HG03558 (cell line): ENCODE data around the gene DRAM1.
"Not testable (repeated sequence)": the region's sequence is repeated elsewhere in the genome, so short reads cannot be mapped to it uniquely, and the experiment has no call there.

Experiments used
- ATAC-seq: cut with Tn5 transposase; IDR thresholded peaks from one replicate; pipeline ENCODE4 v1.9.1; 2021; ENCODE audit warnings: moderate number of reproducible peaks; ENCODE audit not compliant: unreplicated experiment; ENCODE audit errors: extremely low read depth

DRAM1 gene

DNA sequence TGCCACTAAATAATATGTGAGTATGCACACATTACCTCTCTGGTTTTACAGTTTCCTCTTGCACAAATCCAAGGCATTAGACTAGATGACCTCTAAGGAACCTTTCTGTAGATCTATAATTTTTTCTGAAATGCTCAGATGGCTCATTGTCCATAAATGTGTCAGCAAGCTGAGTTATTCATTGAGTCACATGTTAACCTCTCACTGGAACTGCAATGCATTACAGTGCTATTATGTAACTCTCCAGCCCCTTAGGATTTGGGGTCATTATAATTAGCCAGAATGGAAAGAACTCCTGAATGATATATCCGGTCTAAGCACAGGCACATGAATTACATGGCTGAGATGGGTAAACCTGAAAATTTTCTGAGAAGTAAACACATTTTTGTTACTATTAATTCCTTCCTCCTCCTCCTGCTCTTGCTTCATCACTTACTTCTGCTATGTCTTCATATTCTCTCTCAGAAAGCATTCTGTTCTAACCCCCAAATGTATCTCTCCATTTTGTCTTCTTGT is 20.3 kb upstream of the DRAM1 start:
- peak; percentile 35 for ATAC-seq

DNA sequence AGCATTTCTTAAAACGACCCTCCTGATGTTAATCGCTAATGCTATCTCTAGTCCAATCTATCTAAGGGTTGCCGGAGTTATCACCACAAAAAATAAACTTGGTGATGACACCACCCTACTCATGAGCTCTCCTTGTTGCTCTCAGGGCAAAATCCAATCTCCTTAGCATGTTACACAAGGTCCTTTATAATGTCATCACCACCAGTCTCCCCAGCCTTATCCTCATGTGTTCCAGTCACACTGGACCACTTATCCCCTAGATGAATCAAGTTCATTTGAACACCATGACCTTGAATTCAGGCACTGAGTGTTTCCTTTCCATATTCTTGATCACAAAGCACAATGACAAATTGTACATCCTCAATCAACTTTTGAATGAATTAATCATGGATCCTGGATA is 19.0 kb upstream of the DRAM1 start:
- no peak for ATAC-seq

DNA sequence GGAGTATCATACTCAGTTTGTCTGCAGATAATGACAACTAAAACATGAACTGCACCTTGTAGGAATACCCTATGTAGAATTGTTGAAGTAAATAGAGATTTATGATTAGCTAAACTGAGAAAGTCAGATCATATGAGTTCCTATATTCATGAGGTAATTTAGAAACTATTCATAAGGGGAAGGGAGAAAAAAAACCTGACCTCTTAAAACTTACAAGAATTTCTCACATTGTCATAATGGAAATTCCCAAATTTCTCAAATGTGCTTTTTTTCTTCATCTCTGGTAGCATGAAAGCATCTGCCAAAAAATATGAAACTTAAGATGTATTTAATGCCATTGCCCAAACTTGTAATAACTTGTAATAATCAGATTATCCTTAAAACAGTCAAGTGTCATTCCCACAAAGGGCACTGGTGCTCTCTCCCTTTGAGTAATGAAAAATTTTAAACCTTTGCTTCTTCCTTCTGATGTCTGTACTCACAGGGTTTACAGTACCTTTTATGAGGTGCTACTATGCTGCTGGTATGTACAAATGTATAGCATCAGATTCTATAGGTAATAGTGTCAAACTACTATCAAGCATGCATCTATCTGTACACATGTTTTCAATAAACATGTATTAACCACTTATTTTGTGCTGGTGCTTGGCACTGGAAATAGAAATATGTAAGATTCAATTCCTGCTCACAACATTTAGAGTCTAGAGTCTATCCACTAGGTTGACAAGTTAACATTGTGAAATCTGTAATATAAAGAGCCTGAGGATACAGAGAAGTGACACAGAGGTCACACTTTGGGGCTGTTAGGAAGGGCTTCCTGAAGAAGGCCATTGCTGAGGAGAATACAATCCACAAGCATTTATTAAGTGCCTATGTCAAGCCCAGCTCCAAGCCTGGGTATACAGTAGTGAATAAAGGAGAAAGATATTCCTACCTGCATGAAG is 17.4 kb upstream of the DRAM1 start:
- peak; percentile 22 for ATAC-seq

DNA sequence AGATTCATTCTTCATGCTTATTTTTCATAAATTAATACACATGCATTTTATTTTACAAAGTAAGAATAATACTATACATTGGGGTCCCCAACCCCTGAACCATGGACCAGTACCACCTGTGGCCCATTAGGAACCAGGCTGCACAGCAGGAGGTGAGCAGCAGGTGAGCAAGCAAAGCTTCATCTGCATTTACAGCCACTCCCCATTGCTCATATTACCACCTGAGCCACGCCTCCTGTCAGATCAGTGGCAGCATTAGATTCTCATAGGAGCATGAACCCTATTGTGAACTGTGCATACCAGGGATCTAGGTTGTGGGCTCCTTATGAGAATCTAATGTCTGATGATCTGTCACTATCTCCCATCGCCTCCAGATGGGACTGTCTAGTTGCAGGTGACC is 15.7 kb upstream of the DRAM1 start:
- ATAC-seq: not testable (repeated sequence)

DNA sequence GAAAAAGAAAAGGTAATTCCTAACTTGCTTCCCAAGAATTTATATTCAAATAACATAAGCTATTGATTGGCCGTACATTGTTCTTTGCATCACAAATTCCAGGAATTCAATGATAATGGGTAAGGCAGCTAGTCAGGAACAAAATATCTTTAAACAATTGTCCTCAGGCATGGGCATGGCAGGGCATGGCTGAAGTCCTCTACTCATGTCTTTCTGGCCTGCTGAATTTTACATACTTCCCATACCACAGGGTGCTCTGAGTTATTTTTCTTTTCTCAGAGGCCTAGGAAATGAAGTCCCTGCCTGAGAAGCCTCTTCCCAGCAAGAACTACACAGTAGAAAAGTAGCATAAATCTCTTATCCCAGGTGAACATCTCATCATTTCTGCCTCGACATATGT is 15.1 kb upstream of the DRAM1 start:
- no peak for ATAC-seq

DNA sequence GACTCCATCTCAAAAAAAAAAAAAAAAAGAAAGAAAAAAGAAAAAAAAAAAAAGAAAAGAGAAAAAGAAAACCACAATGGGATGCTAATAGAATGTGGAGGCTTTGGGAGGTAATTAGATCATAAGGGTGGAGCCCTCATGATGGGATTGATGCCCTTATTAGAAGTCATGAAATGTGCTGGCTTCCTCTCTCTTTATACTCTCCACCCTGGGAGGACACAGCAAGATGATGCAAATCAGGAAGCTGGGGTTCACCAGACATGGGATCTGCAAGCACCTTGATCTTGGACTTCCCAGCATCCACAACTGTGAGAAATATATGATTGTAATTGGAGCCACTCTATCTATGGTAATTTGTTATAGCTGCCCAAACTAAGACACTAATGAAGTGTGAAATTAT is 13.4 kb upstream of the DRAM1 start:
- no peak for ATAC-seq

DNA sequence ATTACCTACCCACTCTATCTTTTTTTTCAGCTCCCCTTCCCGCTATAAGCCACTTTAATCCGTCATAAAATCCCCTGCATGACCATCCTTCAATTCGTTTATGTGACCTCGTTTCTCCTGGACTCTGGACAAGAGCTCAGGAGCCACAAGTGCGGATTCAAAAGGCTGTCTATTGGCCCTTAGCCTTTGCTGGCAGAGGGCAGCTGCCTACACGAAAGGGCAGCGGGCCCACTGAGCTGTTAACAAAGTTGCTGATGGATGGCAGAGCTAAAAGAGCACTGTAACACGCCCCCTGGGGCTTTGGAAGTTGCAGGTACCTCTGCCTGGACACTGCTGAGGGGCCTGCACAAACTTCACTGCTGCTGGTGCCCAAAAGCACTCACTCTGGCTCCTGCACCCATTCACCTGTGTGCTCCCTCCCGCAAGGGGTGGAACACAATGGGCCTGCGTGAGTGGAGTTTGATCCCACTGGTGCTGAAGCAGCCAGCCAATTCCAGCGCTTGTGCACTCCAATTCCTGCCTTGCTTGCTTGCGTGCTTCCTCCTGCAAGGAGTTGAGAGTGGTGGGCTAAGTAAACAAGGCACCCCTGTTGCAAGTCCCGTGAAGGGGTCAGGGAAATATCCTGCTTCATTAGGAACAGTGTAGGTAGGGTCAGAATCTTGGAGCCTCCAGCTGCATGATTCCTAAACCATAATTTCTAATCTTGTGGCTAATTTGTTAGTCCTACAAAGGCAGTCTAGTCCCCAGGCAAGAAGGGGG is 10.6 kb upstream of the DRAM1 start:
- ATAC-seq: no peak

DNA sequence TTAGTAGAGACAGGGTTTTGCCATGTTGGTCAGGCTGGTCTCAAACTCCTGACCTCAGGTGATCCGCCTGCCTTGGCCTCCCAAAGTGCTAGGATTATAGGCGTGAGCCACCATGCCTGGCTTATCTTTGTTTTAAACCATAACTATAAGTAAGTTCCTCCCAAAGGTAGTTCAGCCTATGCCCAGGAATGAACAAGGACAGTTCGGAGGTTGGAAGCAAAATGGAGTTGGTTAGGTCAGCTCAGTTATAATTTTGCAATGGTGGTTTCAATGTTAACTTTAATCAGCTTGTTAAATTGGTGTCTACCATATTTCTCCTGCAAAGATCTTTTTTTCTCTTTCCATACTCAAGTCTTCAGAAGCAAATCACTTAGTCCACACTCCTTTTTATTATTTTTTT is 9.8 kb upstream of the DRAM1 start:
- ATAC-seq: not testable (repeated sequence)

DNA sequence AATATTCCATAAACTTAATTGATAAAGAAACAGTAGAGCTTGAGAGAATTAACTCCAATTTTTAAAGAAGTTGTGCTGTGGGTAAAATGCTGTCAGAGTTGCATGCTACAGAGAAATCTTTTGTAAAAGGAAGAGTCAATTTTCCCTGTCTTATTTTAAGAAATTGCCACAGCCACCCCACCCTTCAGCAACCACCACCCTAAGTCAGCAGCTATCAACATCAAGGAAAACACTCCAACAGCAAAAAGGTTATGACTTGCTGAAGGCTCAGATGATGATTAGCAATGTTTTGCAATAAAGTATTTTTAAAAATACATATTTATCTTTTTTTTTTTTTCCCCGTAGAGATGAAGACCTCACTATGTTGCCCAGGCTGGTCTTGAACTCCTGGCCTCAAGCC is 6.5 kb upstream of the DRAM1 start:
- ATAC-seq: no peak

DNA sequence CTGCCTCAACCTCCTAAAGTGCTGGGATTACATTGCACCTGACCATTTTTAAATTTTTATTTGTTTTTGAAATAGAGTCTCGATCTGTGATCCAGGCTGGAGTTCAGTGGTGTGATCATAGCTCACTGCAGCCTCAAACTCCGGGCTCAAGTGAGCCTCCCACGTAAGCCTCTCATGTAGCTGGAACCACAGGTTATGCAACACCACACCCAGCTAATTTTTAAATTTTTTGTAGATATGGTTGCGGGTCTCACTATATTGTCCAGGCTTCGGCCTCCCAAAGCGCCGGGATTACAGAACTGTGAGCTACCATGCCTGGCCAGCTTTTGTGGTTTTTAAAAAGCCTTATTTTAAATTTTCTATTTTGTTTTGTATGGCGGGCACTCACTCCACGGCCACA is 2.2 kb upstream of the DRAM1 start:
- no peak for ATAC-seq

DNA sequence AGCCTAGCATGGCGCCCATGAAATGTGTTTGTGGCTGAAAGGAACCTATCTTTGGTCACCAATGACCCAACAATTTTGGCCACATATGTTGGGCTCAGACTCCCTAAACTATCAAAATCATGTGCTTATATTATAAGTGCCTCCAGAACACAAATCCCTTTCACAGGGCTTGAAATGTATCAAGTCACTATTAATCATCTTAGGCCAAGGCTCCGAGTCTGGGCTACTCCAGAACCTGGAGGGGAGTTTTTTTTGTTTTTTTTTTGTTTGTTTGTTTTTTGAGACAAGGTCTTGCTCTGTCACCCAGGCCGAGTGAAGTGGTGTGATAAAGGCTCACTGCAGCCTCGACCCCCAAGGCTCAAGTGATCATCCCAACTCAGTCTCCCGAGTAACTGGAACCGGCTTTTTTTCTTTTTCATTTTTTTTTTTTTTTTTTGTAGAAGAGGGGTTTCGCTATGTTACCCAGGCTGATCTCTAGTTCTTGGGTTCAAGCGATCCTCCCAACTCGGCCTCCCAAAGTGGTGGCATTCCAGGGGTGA is 989 bp upstream of the DRAM1 start:
- ATAC-seq: no peak

DNA sequence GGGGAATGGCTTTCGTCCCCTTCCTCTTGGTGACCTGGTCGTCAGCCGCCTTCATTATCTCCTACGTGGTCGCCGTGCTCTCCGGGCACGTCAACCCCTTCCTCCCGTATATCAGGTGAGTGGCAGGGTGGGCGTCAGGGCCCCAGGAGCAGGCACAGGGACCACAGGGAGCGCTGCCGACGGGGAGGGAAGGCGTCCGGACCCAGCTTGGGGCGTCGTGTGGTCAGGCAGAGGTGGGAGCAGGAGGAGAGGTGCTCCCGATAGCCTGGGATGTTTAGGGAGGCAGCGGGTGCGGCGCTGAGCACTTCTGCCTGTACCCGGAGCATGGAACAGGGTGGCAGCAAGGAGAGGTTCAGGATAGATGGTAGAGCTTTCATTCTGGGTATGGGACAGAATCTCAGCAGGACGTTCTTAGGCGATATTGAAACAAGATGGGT is 444 bp downstream of the DRAM1 start:
- peak; percentile 3 for ATAC-seq

DNA sequence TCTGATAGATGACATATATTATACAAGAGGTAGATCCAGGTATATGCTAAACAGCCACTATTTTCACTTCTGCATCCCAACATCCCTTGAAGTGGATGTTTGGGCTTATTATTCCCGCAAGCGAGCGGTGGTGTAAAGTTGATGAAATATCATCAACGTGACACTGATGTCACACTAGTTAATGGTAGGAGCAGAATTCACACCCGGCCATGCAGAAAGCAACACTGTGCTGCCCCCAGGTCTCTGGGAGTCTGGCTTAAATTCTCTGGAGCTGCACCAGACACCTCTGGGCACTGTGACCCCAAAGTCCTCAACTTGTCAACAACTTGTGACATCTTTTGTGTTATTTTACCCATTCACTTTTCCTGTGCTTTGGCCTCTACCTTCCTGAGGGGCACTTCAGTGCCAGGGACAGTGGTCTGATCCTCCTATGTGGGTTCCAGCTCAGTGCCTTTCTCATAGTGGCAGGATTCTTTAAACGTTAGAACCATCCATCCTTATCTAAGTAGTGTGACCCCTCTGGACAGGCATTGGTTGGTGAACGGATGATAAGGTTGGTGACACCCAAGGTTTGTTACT is 952 bp downstream of the DRAM1 start:
- no peak for ATAC-seq

DNA sequence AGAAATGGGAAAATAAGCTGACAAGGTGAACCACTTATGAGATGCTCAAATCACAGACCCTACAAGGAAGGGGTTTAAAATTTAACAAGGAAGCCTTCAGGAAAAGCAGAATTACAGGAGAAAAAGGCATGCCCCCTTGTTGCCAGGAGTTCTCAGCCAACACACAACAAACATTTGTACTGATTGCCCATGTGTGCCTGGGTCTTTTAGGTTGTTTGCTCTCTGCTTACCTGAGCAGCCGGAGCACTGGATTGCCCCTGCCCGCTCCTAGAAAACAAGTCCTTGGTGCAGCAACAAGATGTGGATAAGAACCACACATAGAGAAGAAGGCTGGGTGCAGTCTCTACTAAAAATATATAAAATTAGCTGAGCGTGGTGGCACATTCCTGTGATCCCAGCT is 3.4 kb downstream of the DRAM1 start:
- ATAC-seq: no peak

DNA sequence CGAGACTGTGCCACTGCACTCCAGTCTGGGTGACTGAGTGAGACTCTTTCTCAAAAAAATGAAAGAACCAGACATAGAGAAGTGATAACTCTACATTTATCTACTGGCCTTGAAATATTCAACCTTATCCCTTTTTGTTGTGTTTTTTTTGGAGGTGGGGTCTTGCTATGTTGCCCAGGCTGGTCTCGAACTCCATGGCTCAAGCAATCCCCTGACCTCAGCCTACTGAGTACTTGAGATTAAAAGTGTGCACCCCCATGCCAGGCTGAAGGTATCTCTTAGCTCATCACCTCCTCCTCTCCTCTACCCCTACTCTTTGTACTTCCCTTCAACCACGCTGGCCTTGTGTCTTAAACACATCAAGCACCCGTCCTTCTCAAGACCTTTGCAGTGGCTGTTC is 3.8 kb downstream of the DRAM1 start:
- no peak for ATAC-seq

DNA sequence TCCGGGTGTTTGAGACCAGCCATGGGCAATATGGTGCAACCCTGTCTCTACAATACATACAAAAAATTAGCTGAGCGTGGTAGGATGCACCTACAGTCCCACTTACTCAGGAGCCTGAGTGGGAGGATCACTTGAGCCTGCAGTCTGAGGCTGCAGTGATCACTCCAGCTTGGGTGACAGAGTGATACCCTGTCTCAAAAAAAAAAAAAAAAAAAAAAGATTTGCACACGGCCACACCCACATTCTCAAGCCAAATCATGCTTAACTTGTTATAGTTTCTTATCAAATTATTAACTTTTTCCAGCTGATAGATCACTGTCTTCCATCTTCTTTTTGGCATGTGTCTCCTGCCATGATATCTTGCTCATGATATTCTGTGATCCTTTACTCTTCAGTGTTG is 6.8 kb downstream of the DRAM1 start:
- ATAC-seq: no peak

DNA sequence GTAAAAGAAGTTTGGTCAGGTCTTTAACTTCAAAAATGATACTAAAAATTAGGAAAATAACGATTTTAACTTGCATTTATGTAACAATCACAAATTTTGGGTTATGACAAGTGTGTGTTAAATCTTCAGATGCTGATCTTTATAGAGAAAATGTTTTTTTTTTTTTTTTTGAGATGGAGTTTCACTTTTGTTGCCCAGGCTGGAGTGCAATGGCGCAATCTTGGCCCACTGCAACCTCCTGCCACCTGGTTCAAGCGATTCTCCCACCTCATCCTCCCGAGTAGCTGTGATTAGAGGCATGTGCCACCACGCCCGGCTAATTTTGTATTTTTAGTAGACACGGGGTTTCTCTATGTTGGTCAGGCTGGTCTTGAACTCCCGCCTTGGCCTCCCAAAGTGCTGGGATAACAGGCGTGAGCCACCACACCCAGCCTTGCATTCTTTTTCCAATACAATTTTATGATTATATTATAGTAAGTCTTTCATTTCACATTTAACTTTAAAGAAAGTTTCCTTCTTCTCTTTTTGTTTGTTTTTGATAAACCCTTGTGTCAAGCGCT is 7.5 kb downstream of the DRAM1 start:
- ATAC-seq: not testable (repeated sequence)

DNA sequence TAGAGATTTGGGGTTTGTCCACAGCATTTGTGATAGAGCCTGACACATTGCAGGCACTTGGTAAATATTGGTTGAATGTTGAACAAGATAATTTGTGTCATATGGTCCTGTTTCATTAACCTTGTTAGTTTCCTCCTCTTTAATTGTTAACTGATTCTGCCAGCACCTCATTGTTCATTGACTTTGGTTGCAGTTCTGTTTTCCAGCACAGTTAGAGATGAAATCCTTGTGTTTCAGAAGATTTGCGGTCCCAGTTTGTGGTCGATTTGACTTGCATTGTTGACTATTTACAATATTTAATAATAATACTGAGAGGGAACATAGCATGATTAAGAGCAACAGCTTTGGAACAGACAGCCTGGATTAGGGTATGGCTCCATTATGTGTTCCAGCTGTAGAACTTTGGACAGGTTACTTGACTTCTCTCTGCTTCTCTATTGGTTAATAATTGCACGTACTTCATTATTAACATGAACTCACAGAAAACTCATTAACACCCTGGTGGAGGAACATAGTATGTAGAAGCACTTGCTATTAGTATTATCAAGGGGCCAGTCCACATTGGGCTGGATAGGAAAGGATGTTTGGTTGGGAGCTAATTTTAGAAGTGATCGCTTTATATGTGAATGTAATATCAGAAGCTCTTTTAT is 8.7 kb downstream of the DRAM1 start:
- peak; percentile 46 for ATAC-seq

DNA sequence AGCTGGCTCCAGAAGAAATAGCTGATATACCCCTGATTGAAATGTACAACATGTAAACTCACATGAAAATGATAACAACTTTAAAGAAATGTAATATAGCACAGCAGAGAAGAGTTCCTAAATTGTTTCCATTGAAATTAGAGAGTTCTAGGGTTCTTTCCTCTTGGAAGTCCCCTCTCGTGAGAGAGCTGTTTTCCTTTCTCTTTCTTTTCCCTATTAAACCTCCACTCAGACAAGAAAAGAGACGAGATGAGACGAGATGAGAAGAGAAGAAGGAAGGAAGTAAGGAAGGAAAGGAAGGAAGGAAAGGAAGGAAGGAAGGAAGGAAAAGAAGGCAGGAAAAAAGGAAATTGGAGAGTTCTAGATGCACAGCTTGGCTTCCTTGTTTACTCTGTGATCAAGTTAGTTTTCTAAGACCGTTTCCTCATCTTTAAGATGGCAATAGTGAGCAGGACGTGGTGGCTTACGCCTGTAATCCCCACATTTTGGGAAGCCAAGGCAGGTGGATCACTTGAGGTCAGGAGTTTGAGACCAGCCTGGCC is 11.9 kb downstream of the DRAM1 start:
- ATAC-seq: no peak
